ENCODE measurements around the gene GAREM1. TPM values are rescaled to one million over a fixed set of nuclear protein-coding genes. Genes with fewer than 3 reads are reported as not detected.

GAREM1 gene
- total RNA-seq, 1 experiment from 2014 or later, result 1.8 TPM

- Histone ChIP-seq H3F3A (ENCODE audit: low read length, unreplicated experiment) (no peaks in the 10 kb centered on the region), H3K27me3 (ENCODE audit: low read length) (no peaks in the 10 kb centered on the region), H3K4me1 (ENCODE audit: insufficient read depth, low read length) (peaks cover 5% of the 10 kb centered on the region; the same call in 1 of the 2 replicates), H4K20me1 (ENCODE audit: low read length) (no peaks in the 10 kb centered on the region), H3K9ac (ENCODE audit: low read length) (no peak overlapping the region), H3K4me3 (ENCODE audit: low read length) (no peak overlapping the region), H3K36me3 (ENCODE audit: low read depth, low read length) (no peaks in the 10 kb centered on the region), H3K9me3 (ENCODE audit: low read length) (no peaks in the 10 kb centered on the region), H2AFZ (ENCODE audit: low read length) (no peak overlapping the region), H3K79me2 (ENCODE audit: low read length) (no peaks in the 10 kb centered on the region), H3K9me2 (replicated peaks; ENCODE audit: low read length) (no peaks in the 10 kb centered on the region), H3K27ac (ENCODE audit: low read length) (no peak overlapping the region), H3K4me2 (ENCODE audit: low read length) (no peak overlapping the region)
- intact Hi-C loops (cut with micrococcal nuclease), result no loop called here
- TF ChIP-seq, protein P1, sequence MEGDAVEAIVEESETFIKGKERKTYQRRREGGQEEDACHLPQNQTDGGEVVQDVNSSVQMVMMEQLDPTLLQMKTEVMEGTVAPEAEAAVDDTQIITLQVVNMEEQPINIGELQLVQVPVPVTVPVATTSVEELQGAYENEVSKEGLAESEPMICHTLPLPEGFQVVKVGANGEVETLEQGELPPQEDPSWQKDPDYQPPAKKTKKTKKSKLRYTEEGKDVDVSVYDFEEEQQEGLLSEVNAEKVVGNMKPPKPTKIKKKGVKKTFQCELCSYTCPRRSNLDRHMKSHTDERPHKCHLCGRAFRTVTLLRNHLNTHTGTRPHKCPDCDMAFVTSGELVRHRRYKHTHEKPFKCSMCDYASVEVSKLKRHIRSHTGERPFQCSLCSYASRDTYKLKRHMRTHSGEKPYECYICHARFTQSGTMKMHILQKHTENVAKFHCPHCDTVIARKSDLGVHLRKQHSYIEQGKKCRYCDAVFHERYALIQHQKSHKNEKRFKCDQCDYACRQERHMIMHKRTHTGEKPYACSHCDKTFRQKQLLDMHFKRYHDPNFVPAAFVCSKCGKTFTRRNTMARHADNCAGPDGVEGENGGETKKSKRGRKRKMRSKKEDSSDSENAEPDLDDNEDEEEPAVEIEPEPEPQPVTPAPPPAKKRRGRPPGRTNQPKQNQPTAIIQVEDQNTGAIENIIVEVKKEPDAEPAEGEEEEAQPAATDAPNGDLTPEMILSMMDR (conservative IDR thresholded peaks at IDR 0.05; ENCODE audit: low read depth, low read length), result no peak
- TF ChIP-seq EZH2 (IDR thresholded peaks at IDR 0.05; ENCODE audit: low read length, unreplicated experiment) (no peak), EZH2phosphoT487 (IDR thresholded peaks at IDR 0.05; ENCODE audit: borderline replicate concordance, low read length) (no peak)
- POLR2A ChIA-PET (ENCODE audit: unreplicated experiment), result no interaction called here
- no TSS peak for BruUV-seq (replicated peaks)
- DNase-seq, result no peak
- ATAC-seq, result no peak
- CTCF ChIA-PET, result no interaction called here
Measured at GRCh38 chr18:32389858-32390257, 80.8 kb downstream of the GAREM1 start.

- ATAC-seq (no peak), DNase-seq (no peak)
- Histone ChIP-seq H3F3A (ENCODE audit: low read length, unreplicated experiment) (no peaks in the 10 kb centered on the region), H3K4me1 (ENCODE audit: insufficient read depth, low read length) (peaks cover 7% of the 10 kb centered on the region), H3K9me2 (replicated peaks; ENCODE audit: low read length) (no peaks in the 10 kb centered on the region), H2AFZ (ENCODE audit: low read length) (no peak overlapping the region), H3K36me3 (ENCODE audit: low read depth, low read length) (no peaks in the 10 kb centered on the region), H3K4me3 (ENCODE audit: low read length) (no peak overlapping the region), H3K9ac (ENCODE audit: low read length) (no peak overlapping the region), H3K4me2 (ENCODE audit: low read length) (no peak overlapping the region), H3K9me3 (ENCODE audit: low read length) (no peaks in the 10 kb centered on the region), H3K27ac (ENCODE audit: low read length) (no peak overlapping the region), H4K20me1 (ENCODE audit: low read length) (no peaks in the 10 kb centered on the region), H3K27me3 (ENCODE audit: low read length) (no peaks in the 10 kb centered on the region), H3K79me2 (ENCODE audit: low read length) (no peaks in the 10 kb centered on the region)
- ChIA-PET POLR2A (ENCODE audit: unreplicated experiment) (no interaction called here), CTCF (no interaction called here)
- intact Hi-C loops (cut with micrococcal nuclease), result no loop called here
- TF ChIP-seq EZH2 (IDR thresholded peaks at IDR 0.05; ENCODE audit: low read length, unreplicated experiment) (no peak), EZH2phosphoT487 (IDR thresholded peaks at IDR 0.05; ENCODE audit: borderline replicate concordance, low read length) (no peak)
- TF ChIP-seq, protein P1 (conservative IDR thresholded peaks at IDR 0.05; ENCODE audit: low read depth, low read length), result no peak
- no TSS peak for BruUV-seq (replicated peaks)
Measured at GRCh38 chr18:32389191-32389590, 81.5 kb downstream of the GAREM1 start.

- no peak overlapping the region for H3K4me3 ChIP-seq (ENCODE audit: low read length)
- ATAC-seq, result no peak
- H3K4me2 ChIP-seq (ENCODE audit: low read length), result no peak overlapping the region
- H3K36me3 ChIP-seq (ENCODE audit: low read depth, low read length), result no peaks in the 10 kb centered on the region
- H3K79me2 ChIP-seq (ENCODE audit: low read length), result no peaks in the 10 kb centered on the region
- no peak for DNase-seq
- intact Hi-C loops (cut with micrococcal nuclease), result no loop called here
- H3K27ac ChIP-seq (ENCODE audit: low read length), result no peak overlapping the region
- no peaks in the 10 kb centered on the region for H3K9me2 ChIP-seq (replicated peaks; ENCODE audit: low read length)
- no peaks in the 10 kb centered on the region for H4K20me1 ChIP-seq (ENCODE audit: low read length)
- no peaks in the 10 kb centered on the region for H3K27me3 ChIP-seq (ENCODE audit: low read length)
- BruUV-seq (replicated peaks), result no TSS peak
- H2AFZ ChIP-seq (ENCODE audit: low read length), result no peak overlapping the region
- no peak overlapping the region for H3K9ac ChIP-seq (ENCODE audit: low read length)
- H3F3A ChIP-seq (ENCODE audit: low read length, unreplicated experiment), result no peaks in the 10 kb centered on the region
- no peaks in the 10 kb centered on the region for H3K9me3 ChIP-seq (ENCODE audit: low read length)
- TF ChIP-seq EZH2phosphoT487 (IDR thresholded peaks at IDR 0.05; ENCODE audit: borderline replicate concordance, low read length), result no peak
- TF ChIP-seq, protein P1 (conservative IDR thresholded peaks at IDR 0.05; ENCODE audit: low read depth, low read length), result no peak
- no peak for TF ChIP-seq EZH2 (IDR thresholded peaks at IDR 0.05; ENCODE audit: low read length, unreplicated experiment)
- peaks cover 30% of the 10 kb centered on the region for H3K4me1 ChIP-seq (ENCODE audit: insufficient read depth, low read length)
- POLR2A ChIA-PET (ENCODE audit: unreplicated experiment), result no interaction called here
- CTCF ChIA-PET, result interaction anchor here (2.1 kb wide), 1 partner anchor 84 kb away, joined by 7 read pairs; the partner anchor contains the start of gene GAREM1
Measured at GRCh38 chr18:32386471-32386870, 84.2 kb downstream of the GAREM1 start.
